Measurements from ENCODE around the gene TATDN2. TPM values are rescaled to one million over a fixed set of nuclear protein-coding genes. Genes with fewer than 3 reads are reported as not detected.

Gene TATDN2
- total and polyA plus RNA-seq, 2 experiments from 2014 or later: 4.8 to 19.1 TPM

- TF ChIP-seq CTCF (conservative IDR thresholded peaks at IDR 0.05; ENCODE audit: low read depth in 2 of 2) (no peak), EZH2phosphoT487 (IDR thresholded peaks at IDR 0.05; ENCODE audit: unreplicated experiment) (no peak)
These were observed 35.4 kb downstream of the TATDN2 start (continued) for GRCh38 chr3:10283638-10284037.

GRCh38 chr3:10284496-10284895, 36.2 kb downstream of the TATDN2 start:
- Histone ChIP-seq H3F3A (replicated peaks; ENCODE audit: low read depth) (no peaks in the 10 kb centered on the region), H3K27me3 (ENCODE audit: insufficient read depth) (no peaks in the 10 kb centered on the region), H2AFZ (no peak overlapping the region), H3K36me3 (ENCODE audit: insufficient read depth) (peaks cover 3% of the 10 kb centered on the region; the same call in 1 of the 2 replicates), H3K9me2 (ENCODE audit: insufficient read depth) (no peaks in the 10 kb centered on the region), H3K4me1 (ENCODE audit: insufficient read depth) (peaks cover 8% of the 10 kb centered on the region; the same call in 1 of the 2 replicates), H3K4me3 (no peak overlapping the region), H3K4me2 (no peak overlapping the region), H3K79me2 (replicated peaks; ENCODE audit: insufficient read depth) (no peaks in the 10 kb centered on the region), H3K27ac (ENCODE audit: low read depth) (no peak overlapping the region), H4K20me1 (replicated peaks; ENCODE audit: insufficient read depth) (peaks cover 3% of the 10 kb centered on the region; the same call in 1 of the 2 replicates)
- Mint-ChIP-seq H3K4me3 (no peak overlapping the region), H3K36me3 (ENCODE audit: low read depth) (peaks cover 30% of the 10 kb centered on the region), H3K9me3 (no peaks in the 10 kb centered on the region), H3K27ac (no peak overlapping the region), H3K27me3 (ENCODE audit: insufficient read depth, low read depth, poor library complexity) (peaks cover 9% of the 10 kb centered on the region), H3K4me1 (peaks cover 15% of the 10 kb centered on the region)
- no peak for DNase-seq (ENCODE audit: low spot score)
- no peak for ATAC-seq
- TF ChIP-seq ZNF331 (CRISPR knock-in tag; IDR thresholded peaks at IDR 0.05; ENCODE audit: low read depth): no peak
- no peak for TF ChIP-seq JUNB (IDR thresholded peaks at IDR 0.05; ENCODE audit: unreplicated experiment)
- TF ChIP-seq STAT1 (IDR thresholded peaks at IDR 0.05; ENCODE audit: unreplicated experiment): no peak
- TF ChIP-seq CTCF (conservative IDR thresholded peaks at IDR 0.05; ENCODE audit: low read depth in 2 of 2): no peak
- no peak for TF ChIP-seq EZH2 (IDR thresholded peaks at IDR 0.05; ENCODE audit: low read depth, unreplicated experiment)
- TF ChIP-seq REST (IDR thresholded peaks at IDR 0.05; ENCODE audit: unreplicated experiment): no peak
- no peak for TF ChIP-seq EZH2phosphoT487 (IDR thresholded peaks at IDR 0.05; ENCODE audit: unreplicated experiment)
- no peak for TF ChIP-seq POLR2AphosphoS5 (IDR thresholded peaks at IDR 0.05; ENCODE audit: low read depth)
- no peak for TF ChIP-seq ZNF114 (CRISPR knock-in tag; IDR thresholded peaks at IDR 0.05)
- no peak for TF ChIP-seq NANOG (IDR thresholded peaks at IDR 0.05; ENCODE audit: borderline replicate concordance)
- TF ChIP-seq ZNF462 (CRISPR knock-in tag; IDR thresholded peaks at IDR 0.05): no peak
- no peak for TF ChIP-seq CREB1 (CRISPR knock-in tag; IDR thresholded peaks at IDR 0.05; ENCODE audit: low read depth)

Data from GM23338 (cell line).